ACC112 (cell line): ENCODE results near the gene PMPCA.

Experiments
- H2AFZ ChIP-seq: fragments of 200-600 bp; sonication (generic); one replicate; pipeline ENCODE4 v1.6.0; 2017; ENCODE audit warnings: antibody characterized with exemption, low read length; ENCODE audit not compliant: unreplicated experiment
- H3K27ac ChIP-seq: fragments of 200-600 bp; sonication (generic); 2 replicates; pipeline ENCODE4 v1.5.1; 2014; ENCODE audit warnings: low read depth, mild to moderate bottlenecking, antibody characterized with exemption, low read length, moderate library complexity
- H3K27me3 ChIP-seq: fragments of 200-600 bp; sonication (generic); 2 replicates; pipeline ENCODE4 v1.6.1; 2014; ENCODE audit warnings: mild to moderate bottlenecking, antibody characterized with exemption, low read length, moderate library complexity, mixed read lengths; ENCODE audit not compliant: insufficient read depth
- H3K36me3 ChIP-seq: fragments of 200-600 bp; sonication (generic); 2 replicates; pipeline ENCODE4 v1.6.1; 2016; ENCODE audit warnings: mild to moderate bottlenecking, antibody characterized with exemption, low read length, moderate library complexity, mixed read lengths; ENCODE audit not compliant: insufficient read depth
- H3K4me1 ChIP-seq: fragments of 200-600 bp; sonication (generic); one replicate; pipeline ENCODE4 v1.6.1; 2016; ENCODE audit warnings: low read length, mixed read lengths; ENCODE audit not compliant: insufficient read depth, unreplicated experiment, control insufficient read depth
- H3K4me3 ChIP-seq: fragments of 200-600 bp; sonication (generic); 2 replicates; pipeline ENCODE4 v1.5.1; 2014; ENCODE audit warnings: mild to moderate bottlenecking, low read depth, low read length
- H3K79me2 ChIP-seq: fragments of 200-600 bp; sonication (generic); one replicate; pipeline ENCODE4 v1.6.0; 2016; ENCODE audit warnings: low read length; ENCODE audit not compliant: control insufficient read depth, unreplicated experiment, insufficient read depth

The PMPCA gene

DNA sequence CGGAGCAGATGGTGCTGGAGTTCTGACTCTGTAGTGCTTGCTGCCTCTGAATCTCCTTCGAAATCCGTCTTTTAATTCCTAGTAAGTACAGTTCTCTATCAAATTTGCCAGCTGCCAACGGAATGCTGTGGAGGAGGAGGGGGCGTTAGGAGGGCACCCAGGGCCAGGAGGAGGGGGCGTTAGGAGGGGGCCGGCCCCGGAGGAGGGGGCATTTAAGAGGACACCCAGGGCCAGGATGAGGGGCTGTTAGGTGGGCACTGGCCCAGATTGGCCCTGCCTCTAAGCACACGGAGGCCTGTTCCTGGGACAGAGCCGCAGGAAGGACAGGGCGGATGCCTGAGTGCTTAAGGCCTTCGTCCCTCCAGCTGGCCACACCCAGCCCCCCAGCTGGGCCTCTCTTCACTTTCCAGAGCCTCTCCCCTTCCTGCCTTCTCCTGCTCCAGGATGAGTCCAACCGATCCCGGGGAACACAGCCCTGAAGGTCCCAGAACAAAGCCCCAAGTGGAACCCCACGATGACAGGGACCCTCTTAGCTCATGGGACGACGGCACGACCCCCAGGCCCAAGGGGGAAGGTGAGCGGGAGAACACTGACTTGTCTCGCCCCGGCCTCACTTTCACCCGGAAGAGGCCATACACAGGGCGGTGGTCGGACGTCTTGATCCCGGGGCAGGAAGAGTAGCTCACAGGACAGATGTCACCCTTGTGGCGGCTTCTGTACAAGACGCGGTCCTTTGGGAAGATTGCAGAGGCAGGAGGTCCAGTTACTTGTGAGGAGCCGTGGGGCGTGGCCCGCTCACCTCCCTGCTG, 19.4 kb downstream of the PMPCA start:
- H3K79me2 ChIP-seq = peaks cover 2% of the 10 kb centered on the region
- H2AFZ ChIP-seq = no peak overlapping the region
- H3K36me3 ChIP-seq = no peaks in the 10 kb centered on the region
- no peak overlapping the region for H3K27ac ChIP-seq
- H3K4me1 ChIP-seq = no peaks in the 10 kb centered on the region
- no peaks in the 10 kb centered on the region for H3K27me3 ChIP-seq
- no peak overlapping the region for H3K4me3 ChIP-seq

DNA sequence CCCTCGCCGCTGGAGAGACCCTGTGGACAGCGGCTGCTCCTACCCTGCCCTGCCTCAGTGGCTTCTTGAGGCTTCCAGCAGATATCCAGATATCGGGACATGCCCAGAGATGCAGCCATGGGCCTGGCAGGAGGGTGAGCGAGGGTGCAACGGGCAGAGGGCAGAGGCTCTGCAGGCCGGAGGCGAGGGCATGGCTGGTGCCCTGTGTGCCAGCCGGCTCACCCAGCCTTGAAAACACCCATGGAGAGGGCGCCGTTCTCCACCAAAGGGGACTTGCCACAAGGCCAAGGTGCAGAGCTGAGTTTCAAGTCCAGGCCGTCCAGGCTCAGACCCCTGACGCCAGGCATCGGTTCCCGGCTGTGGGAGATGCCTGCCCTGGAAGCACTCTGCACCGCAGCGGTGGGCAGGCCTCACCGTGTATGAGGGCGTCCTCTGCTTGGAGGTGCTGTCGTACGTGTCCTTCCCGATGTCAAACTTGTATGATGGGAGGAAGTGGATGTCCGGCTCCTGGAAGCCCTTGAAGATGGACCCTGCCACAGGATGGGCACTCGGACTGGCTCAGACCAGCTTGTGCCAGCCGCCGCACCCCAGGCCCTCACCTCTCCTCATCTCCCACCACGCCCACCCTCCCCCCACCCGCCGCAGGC, 20.3 kb downstream of the PMPCA start:
- H3K79me2 ChIP-seq = peaks cover 9% of the 10 kb centered on the region
- H3K27ac ChIP-seq = no peak overlapping the region
- no peaks in the 10 kb centered on the region for H3K36me3 ChIP-seq
- H3K27me3 ChIP-seq = no peaks in the 10 kb centered on the region
- no peak overlapping the region for H2AFZ ChIP-seq
- no peak overlapping the region for H3K4me3 ChIP-seq
- H3K4me1 ChIP-seq = no peaks in the 10 kb centered on the region

DNA sequence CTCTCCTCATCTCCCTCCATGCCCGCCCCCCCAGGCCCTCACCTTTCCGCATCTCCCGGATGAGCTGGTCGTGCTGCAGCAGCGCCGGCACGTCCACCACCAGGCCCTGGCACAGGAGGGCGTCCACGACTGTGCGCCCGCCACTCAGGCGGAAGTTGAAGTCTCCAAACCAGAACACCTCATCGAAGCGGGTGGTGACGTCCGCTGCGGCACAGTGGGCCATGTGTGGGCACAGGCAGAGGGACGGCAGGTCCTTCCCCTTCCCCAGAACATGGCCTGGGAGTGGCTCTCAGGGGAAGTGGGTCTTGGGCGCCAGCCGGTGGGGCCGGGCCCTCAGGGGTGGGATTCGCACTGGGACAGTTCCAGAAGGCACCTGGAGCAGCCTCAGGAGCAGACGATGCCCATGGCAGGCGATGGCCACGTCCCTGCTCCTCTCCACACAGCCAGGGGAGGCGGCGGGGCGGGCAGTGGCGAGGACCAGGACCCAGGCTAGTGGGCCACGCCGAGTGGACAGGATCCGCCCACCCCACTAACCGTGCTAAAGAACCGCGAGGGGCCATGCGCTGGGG, 21.4 kb downstream of the PMPCA start:
- H3K27me3 ChIP-seq = no peaks in the 10 kb centered on the region
- no peak overlapping the region for H2AFZ ChIP-seq
- peaks cover 19% of the 10 kb centered on the region for H3K79me2 ChIP-seq
- no peak overlapping the region for H3K27ac ChIP-seq
- no peaks in the 10 kb centered on the region for H3K36me3 ChIP-seq
- H3K4me1 ChIP-seq = peaks cover 3% of the 10 kb centered on the region
- H3K4me3 ChIP-seq = no peak overlapping the region

- Histone ChIP-seq H3K36me3 (no peaks in the 10 kb centered on the region), H3K4me1 (peaks cover 10% of the 10 kb centered on the region), H3K27me3 (no peaks in the 10 kb centered on the region), H3K79me2 (peaks cover 26% of the 10 kb centered on the region), H3K27ac (no peak overlapping the region), H2AFZ (no peak overlapping the region), H3K4me3 (no peak overlapping the region)
These were observed 22.1 kb downstream of the PMPCA start for GRCh38 chr9:136432591-136432990.

DNA sequence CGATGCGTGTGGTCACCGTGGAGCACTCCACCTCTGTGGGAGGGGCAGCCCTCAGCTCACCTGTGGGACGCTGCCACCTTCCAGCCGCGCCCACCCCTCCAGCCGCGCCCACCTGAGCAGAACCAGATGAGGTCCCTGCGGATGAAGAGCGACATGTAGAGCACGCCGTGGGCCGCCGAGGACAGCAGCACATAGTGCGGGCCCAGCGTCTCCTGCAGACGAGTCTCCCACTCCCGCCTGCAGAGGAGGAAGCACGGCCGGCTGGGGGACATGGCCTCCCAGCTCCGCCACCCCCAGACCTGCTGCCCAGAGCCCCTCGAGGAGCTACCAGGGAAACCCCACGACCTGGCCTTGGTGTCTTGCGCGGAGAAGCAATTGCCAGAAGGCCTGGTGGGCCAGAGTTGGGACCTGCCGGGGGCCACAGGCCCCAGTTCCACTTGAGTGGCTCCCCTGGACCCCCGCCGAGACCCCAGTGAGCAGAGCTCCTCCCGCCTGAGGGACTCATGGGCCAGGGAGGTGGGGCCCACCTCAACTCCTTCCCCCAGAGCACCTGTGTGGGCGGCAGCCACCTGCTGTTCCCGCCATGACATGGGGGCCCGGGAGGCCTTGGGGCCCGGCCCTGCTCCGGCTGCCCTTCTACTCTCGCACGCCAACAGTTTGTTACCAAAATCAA, 22.7 kb downstream of the PMPCA start:
- Histone ChIP-seq H3K4me3 (no peak overlapping the region), H3K27ac (no peak overlapping the region), H3K27me3 (no peaks in the 10 kb centered on the region), H3K36me3 (no peaks in the 10 kb centered on the region), H3K79me2 (peaks cover 32% of the 10 kb centered on the region), H2AFZ (no peak overlapping the region), H3K4me1 (peaks cover 13% of the 10 kb centered on the region)

- H3K4me1 ChIP-seq = peaks cover 13% of the 10 kb centered on the region
- no peaks in the 10 kb centered on the region for H3K27me3 ChIP-seq
- no peak overlapping the region for H3K4me3 ChIP-seq
- H3K27ac ChIP-seq = no peak overlapping the region
- peaks cover 40% of the 10 kb centered on the region for H3K79me2 ChIP-seq
- H2AFZ ChIP-seq = no peak overlapping the region
- no peaks in the 10 kb centered on the region for H3K36me3 ChIP-seq
These were observed 23.6 kb downstream of the PMPCA start for GRCh38 chr9:136433849-136434579.

GRCh38 chr9:136434580-136435169, 24.2 kb downstream of the PMPCA start:
- H3K27ac ChIP-seq = no peak overlapping the region
- H2AFZ ChIP-seq = no peak overlapping the region
- peaks cover 44% of the 10 kb centered on the region for H3K79me2 ChIP-seq
- peaks cover 13% of the 10 kb centered on the region for H3K4me1 ChIP-seq
- H3K36me3 ChIP-seq = no peaks in the 10 kb centered on the region
- no peak overlapping the region for H3K4me3 ChIP-seq
- H3K27me3 ChIP-seq = no peaks in the 10 kb centered on the region

GRCh38 chr9:136436055-136436634, 25.7 kb downstream of the PMPCA start:
- Histone ChIP-seq H3K4me1 (peaks cover 13% of the 10 kb centered on the region), H3K4me3 (no peak overlapping the region), H3K79me2 (peaks cover 44% of the 10 kb centered on the region), H3K27ac (no peak overlapping the region), H3K36me3 (no peaks in the 10 kb centered on the region), H2AFZ (no peak overlapping the region), H3K27me3 (no peaks in the 10 kb centered on the region)

DNA sequence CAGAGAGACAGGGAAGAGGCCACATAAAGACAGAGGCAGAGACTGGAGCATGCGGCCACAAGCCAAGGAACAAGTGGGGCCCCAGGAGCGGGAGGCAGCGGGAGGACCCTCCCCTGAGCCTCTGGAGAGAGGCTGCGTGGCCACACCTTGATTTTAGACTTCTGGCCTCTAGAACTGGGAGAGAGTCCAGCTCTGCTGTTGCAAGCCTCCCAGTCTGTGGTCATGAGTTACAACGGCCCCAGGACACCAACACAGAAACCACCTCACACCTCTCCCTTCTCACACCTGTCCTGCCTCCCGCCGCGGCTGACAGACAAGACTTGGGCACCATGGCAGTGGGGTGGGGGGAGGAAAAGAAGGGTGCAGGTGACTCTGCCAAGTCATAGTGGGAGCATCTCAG, 27.0 kb downstream of the PMPCA start:
- Histone ChIP-seq H3K36me3 (no peaks in the 10 kb centered on the region), H2AFZ (no peak overlapping the region), H3K27me3 (no peaks in the 10 kb centered on the region), H3K27ac (no peak overlapping the region), H3K79me2 (peaks cover 44% of the 10 kb centered on the region), H3K4me3 (peak overlapping the region; percentile 90), H3K4me1 (peaks cover 13% of the 10 kb centered on the region)
